HG02759 (cell line): Measurements from ENCODE around the gene ACADSB.
A peak's percentile ranks its signal among the peaks of the same experiment; 100 is the strongest.

Experiments
- ATAC-seq: cut with Tn5 transposase; IDR thresholded peaks from one replicate; pipeline ENCODE4 v1.9.1; 2021; ENCODE audit warnings: mild to moderate bottlenecking, moderate library complexity; ENCODE audit not compliant: unreplicated experiment

Gene ACADSB

GRCh38 chr10:123001370-123001769 is 7.4 kb upstream of the ACADSB start:
- no peak for ATAC-seq

GRCh38 chr10:123004298-123004697 is 4.5 kb upstream of the ACADSB start:
- no peak for ATAC-seq

- no peak for ATAC-seq
Observed at GRCh38 chr10:123007558-123008354, 1.1 kb upstream of the ACADSB start.

- ATAC-seq, result peak; percentile 10
Observed at GRCh38 chr10:123009105-123009820, 457 bp downstream of the ACADSB start.

- no peak for ATAC-seq
Observed at GRCh38 chr10:123011987-123012386, 3.2 kb downstream of the ACADSB start.

GRCh38 chr10:123013456-123014419 is 4.9 kb downstream of the ACADSB start:
- no peak for ATAC-seq

- ATAC-seq, result no peak
Observed at GRCh38 chr10:123014772-123015171, 6.0 kb downstream of the ACADSB start.

GRCh38 chr10:123016228-123016627 is 7.4 kb downstream of the ACADSB start:
- no peak for ATAC-seq

GRCh38 chr10:123017421-123018165 is 8.8 kb downstream of the ACADSB start:
- no peak for ATAC-seq

GRCh38 chr10:123018531-123018930 is 9.7 kb downstream of the ACADSB start:
- ATAC-seq, result no peak

GRCh38 chr10:123019264-123019663 is 10.5 kb downstream of the ACADSB start:
- no peak for ATAC-seq

GRCh38 chr10:123019941-123020703 is 11.3 kb downstream of the ACADSB start:
- no peak for ATAC-seq

- ATAC-seq, result no peak
Observed at GRCh38 chr10:123021517-123021916, 12.7 kb downstream of the ACADSB start.

- ATAC-seq, result no peak
Observed at GRCh38 chr10:123024540-123024939, 15.7 kb downstream of the ACADSB start.

- no peak for ATAC-seq
Observed at GRCh38 chr10:123026302-123026701, 17.5 kb downstream of the ACADSB start.

GRCh38 chr10:123027861-123028260 is 19.1 kb downstream of the ACADSB start:
- ATAC-seq, result no peak

GRCh38 chr10:123031124-123031523 is 22.3 kb downstream of the ACADSB start:
- ATAC-seq, result no peak

GRCh38 chr10:123034332-123034731 is 25.5 kb downstream of the ACADSB start:
- no peak for ATAC-seq

- no peak for ATAC-seq
Observed at GRCh38 chr10:123035467-123036086, 26.8 kb downstream of the ACADSB start.
